Suppressor macrophage treated with lipopolysaccharide for 4 hours (primary cell): ENCODE measurements around the gene GPX7.
A peak's percentile ranks its signal among the peaks of the same experiment; 100 is the strongest.

Source experiments
- DNase-seq: peaks from one replicate; pipeline ENCODE4 v3.0.0-alpha.2; 2020

GPX7 gene

DNA sequence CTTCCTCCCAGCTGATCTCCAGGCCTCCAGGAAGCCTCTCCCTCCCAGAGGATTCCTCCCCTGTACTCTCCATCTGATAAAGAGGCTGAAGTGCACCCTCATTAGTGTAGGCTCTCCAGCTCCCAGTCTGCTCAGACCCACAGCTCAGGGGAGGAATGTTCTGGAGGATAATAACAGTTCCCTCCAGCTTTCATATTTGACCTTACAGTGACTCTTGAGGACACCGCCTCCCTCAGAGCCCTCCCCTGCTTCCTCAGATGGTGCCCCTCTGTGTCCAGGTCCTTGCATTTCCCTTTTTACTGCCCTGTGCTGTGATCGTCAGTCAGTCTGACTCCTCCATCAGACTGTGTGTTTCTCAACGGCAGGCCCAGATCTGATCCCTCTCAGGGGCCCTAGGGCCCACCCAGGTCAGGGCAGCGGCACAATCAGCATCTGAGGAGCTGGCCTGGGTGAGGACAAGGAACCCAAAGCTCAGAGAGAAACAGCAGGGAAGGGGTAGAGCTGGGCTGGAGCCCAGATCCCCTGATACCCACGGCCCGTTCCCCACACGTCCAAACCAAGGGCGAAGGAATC is 29.7 kb downstream of the GPX7 start:
- DNase-seq, result no peak

DNA sequence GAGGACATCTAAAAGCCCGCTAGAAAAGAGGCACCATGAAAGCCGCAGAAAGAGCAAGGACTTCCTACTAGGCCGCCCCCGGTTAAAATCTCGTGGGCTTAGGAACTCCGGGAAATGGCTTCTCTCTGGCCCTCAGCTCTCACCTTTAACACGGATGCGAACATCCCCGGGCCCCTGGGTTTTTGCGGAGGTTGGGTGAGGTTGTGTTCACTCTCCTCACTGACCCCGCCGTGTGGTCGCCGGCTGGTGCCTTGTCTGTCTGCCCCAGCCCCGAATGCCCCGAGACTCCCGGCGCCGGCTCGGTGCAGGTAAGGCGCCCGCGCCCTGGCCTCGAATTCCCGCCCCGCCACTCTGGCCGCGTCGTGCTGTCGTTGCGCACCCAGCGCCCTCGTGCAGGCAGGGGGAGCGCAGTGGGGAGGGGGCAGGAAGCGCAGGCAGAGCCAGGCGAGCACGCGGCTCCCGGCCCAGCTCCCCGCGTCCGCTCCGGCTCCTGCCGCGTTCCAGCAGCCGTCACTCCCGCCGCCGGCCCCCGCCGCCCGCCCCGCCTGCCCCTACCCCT is 30.6 kb downstream of the GPX7 start, which contains the start of gene SHISAL2A:
TSS of gene SHISAL2A (plus strand) at position 437 of the 559 bp plus-strand sequence. CDS start 326 bp downstream, outside the sequence.
- peak; percentile 15 for DNase-seq

DNA sequence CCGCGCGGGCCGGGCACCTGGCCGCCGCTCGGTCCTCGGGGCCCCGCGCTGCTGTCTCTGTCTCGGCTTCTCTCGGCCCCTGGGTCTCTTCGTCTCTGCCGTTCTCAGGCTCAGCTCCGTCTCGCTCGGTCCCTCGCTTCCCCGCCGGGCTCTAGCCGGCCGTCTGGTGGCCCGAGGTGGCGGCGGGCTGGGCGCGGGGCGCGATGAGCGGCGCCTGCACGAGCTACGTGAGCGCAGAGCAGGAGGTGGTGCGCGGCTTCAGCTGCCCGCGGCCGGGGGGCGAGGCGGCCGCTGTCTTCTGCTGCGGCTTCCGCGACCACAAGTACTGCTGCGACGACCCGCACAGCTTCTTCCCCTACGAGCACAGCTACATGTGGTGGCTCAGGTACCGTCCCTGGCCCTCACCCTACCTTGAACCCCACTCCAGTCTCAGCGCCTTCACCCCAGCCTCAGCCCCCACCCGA is 31.2 kb downstream of the GPX7 start:
- peak; percentile 21 for DNase-seq

DNA sequence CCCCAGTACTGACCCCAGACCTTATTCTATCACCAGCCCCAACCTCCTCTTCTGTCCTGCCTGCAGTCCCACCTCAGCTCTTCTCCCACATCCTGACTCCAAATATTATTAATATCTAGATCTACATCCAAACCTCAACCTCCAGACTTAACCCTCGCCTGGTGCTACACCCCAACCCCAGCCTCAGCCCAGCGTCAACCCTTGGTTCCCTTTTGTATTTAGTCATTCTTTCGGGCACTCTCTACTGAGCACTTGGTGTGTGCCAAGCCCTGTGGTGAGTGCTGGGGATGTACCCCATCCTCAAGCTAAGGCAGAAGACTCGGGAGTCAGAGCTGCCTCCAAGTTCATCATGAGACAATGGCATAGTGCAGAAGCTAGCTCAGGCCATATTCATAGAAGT is 31.9 kb downstream of the GPX7 start:
- DNase-seq, result no peak

DNA sequence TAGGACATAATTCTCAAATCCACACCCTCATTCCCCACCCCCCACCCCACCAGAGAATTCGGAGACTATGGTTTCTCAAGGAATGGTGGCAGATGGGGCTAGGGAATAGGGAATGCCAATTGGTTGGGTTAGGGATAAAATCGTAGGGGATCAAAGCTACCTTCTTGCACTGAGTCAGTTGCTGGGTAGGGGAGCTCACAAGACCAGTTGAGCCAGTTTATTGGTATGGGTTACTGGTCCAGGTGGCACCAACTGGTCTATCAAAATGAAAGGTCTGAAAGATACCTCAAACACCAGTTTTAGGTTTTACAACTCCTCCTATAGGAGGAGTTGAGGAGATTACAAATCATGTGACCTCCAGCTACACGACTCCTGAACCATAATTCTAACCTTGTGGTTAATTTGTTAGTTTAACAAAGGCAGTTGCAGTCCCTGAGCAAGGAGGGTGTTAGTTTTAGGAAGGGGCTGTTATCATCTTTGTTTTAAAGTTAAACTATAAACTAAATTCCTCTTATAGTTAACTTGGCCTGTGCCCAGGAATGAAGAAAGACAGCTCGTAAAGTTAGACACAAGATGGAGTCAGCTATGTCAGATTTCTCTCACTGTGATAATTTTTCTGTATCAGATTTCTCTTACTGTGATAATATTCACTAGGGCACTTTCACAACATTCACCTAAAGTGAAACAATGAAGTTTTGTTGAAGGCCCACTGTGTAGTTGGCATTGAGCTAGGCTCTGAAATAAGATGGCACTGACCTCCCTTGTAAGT is 33.3 kb downstream of the GPX7 start:
- no peak for DNase-seq

DNA sequence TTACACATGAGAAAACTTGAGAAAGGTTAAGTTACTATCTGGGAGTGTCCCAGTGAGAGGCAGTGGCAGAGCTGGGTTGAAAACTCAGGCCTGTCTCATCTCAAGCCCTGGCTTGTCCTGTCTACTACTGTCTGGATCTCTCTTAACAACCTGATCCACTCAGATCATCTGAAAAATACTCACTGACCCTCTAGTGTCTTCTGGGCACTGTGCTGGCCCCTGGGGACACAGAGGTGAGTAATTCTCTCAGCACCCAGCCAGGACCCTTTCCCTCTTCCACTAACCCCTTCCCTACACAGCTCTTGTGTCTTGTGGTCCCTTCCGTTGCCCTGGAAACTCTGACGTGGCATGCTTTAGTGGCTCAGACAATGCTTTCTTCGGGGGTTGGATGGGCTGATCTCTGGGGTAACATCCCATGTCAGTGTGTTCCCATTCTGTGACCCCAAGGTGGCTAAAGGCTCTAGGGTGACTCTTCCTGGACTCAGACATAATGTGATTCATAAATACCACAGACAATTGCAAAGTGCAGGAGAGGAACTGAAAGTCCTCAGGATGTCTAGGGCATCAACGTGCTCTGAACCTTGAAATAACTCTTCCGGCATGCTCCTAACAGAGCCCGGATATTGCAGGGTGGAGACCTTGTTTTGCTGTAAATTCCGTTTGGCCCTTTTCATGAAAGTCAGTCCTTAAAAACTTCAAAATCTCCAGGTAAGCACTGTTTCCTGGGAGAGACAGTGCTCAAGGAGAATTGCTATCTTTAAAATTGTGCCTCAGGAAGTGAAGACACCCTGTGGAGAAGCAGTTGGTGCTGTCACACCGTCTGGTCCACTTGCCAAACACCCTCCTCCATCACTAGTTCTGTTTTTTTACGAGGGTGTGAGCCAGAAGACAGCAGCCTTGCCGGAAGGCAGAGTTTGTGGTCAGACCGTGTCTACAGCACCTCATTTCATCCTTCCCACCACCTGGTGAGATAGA is 34.8 kb downstream of the GPX7 start:
- DNase-seq, result peak; percentile 52

DNA sequence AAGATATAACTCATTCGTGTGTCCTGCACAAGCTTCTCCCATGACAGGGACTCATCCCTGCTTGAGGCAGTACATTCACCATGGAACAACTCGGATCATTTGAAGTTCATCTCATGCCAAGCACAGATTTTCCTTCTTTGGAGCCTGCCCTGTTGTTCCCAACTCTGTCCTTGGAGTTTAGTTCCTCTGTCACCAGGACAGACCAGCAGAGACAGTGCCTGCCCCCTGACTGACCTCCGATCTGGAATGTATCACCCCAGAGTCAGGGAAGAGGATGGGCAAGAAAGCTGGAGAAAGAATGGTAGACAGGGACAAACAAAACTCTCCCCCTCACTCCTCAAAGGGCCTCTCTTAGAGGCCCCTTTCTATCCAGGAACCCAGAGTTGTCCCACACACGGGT is 35.8 kb downstream of the GPX7 start:
- DNase-seq, result no peak

DNA sequence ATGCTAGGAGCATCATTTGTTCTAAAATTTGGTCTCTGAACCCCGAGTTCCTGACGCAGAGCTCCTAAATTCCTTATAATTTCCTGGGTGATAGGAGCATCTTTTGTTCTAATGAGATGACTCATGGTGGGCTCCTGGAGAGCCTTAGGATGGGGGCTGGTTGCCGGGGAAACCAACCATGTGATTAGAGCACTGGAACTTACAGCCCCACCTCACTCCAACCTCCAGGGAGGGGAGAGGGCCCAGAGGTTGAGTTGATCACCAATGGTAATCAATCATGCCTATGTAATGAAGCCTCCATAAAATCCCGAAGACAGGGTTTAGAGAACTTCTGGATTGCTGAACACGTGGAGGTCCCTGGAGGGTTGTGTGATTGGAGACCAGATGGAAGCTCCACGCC is 38.5 kb downstream of the GPX7 start:
- DNase-seq, result no peak

DNA sequence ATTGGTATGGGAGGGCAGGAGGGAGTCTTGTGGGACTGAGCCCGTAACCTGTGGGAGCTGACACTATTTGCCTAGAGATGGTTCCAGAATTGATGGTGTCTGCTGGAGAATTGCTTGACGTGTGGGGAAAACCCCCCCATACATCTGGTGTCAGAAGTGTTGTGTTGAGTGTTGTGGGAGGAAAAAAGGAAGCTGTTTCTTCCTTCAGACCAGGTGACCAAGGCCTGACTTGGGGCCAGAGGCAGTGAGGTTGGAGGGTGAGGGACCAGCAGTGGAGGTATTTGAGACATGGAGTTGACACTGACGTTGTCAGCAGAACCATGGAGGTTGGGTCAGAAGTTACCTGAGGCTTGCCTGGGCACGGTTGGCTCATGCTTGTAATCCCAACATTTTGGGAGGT is 39.1 kb downstream of the GPX7 start:
- no peak for DNase-seq

DNA sequence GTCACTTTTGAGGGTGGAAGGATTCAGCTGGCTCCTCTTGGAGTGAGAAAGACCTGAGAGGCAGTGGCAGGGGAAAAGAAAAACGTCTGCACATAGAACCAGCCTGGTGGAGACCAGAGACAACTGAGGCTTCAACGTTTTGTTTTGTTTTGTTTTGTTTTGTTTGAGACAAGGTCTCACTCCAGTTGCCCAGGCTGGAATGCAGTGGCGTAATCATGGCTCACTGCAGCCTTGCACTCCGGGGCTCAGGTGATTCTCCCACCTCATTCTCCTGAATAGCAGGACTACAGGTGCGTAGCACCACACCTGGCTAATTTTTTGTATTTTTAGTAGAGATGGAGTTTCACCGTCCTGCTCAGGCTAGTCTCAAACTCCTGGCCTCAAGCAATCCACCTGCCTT is 43.1 kb downstream of the GPX7 start:
- DNase-seq, result no peak

DNA sequence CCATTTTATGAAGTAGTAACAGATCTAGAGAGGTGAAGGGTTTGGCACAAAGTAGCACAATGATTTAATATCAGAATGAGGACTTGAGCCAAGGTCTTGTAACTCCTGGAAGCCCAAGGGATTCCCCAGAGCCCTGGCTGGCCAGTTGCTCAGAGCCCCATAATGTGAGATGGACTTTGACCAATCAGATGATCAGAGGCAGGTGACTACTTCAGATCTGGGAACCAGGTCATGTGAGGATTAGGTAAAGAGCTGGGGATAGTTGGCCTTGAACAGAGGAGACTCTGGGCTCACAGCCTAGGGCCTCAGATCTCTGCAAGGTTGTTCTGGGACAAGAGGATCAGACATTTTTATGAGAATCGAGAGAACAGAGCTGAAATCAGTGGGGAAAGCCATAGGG is 49.7 kb downstream of the GPX7 start:
- no peak for DNase-seq

DNA sequence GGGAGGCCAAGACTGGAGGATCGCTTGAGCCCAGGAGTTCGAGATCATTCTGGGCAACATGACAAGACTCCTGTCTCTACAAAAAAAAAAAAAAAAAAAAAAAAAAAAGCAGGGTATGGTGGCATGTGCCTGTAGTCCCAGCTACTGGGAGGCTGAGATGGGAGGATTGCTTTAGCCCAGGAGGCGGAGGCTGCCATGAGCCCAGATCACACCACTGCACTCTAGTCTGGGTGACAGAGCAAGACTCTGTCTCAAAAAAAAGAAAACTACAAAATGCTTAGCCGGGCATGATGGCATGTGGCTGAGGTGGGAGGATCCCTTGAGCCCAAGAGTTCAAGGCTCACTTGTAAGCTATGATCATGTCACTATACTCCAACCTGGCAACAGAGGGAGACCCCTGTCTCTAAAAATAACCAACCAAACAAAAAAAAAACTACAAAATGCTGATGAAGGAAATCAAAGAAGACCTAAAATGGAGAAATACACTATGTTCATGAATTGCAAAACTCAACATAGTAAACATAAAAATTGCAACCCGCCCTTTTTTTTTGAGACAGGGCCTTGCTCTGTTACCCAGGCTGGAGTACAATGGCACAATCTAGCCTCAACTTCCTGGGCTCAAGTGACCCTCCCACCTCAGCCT is 51.2 kb downstream of the GPX7 start:
- DNase-seq, result no peak

DNA sequence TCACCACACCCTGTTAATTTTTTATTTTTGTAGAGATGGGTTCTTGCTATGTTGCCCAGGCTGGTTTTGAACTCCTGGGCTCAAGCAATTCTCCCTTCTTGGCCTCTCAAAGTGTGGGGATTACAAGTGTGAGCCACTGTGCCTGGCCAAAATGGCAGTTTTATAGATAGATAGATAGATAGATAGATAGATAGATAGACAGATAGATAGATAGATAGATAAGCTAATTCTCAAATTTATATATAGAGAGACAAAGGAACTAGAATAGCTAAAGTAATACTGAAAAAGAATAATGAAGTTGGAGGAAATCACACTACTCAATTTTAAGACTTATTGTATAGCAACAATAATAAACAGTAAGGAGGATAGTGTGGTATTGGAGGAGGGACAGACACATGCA is 51.9 kb downstream of the GPX7 start:
- no peak for DNase-seq

DNA sequence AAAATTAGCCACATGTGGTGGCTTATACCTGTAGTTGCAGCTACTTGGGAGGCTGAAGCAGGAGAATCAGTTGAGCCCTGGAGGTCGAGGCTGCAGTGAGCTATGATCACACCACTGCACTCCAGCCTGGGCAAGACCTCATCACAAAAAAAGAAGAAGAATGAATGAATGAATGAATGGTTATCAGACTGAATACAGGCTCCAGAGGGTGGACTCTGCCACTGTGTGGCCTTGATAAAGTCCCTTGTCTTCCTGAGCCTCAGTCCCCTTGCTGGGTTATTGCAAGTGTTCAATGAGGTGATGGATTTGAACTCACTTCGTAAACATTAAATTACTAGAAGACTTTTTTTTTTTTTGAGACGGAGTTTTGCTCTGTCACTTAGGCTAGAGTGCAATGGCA is 55.5 kb downstream of the GPX7 start:
- no peak for DNase-seq
